HL-60/S4 treated with phorbol 12-myristate 13-acetate at 8.2 ng/mL for 4 days and 3 days (cell line): ENCODE results near the gene GRAMD1A.
"Not testable (repeated sequence)": the region's sequence is repeated elsewhere in the genome, so short reads cannot be mapped to it uniquely, and the experiment has no call there.

Experiments
- in situ Hi-C: fragments of 300-500 bp; cut with MboI; formaldehyde crosslinking; loops from 2 replicates; pipeline ENCODE4 v1.15.0; 2022; ENCODE audit warnings: low sequenced_read_pairs

Gene GRAMD1A

GRCh38 chr19:34976611-34977010 lies 23.5 kb upstream of the GRAMD1A start:
- in situ Hi-C loops = no loop called here

GRCh38 chr19:34979819-34980640 lies 20.1 kb upstream of the GRAMD1A start:
- in situ Hi-C loops = no loop called here

- in situ Hi-C loops = no loop called here
These were observed 17.8 kb upstream of the GRAMD1A start for GRCh38 chr19:34982275-34982674.

- in situ Hi-C loops = no loop called here
These were observed 16.3 kb upstream of the GRAMD1A start for GRCh38 chr19:34983786-34984185.

- in situ Hi-C loops = no loop called here
These were observed 15.8 kb upstream of the GRAMD1A start for GRCh38 chr19:34984287-34984686.

GRCh38 chr19:34985249-34986022 lies 14.7 kb upstream of the GRAMD1A start:
- in situ Hi-C loops = no loop called here

- in situ Hi-C loops = no loop called here
These were observed 12.0 kb upstream of the GRAMD1A start for GRCh38 chr19:34988119-34988518.

GRCh38 chr19:34989298-34989697 lies 10.8 kb upstream of the GRAMD1A start:
- in situ Hi-C loops = no loop called here

GRCh38 chr19:34990578-34991192 lies 9.4 kb upstream of the GRAMD1A start:
- in situ Hi-C loops = no loop called here

- in situ Hi-C loops = no loop called here
These were observed 8.4 kb upstream of the GRAMD1A start for GRCh38 chr19:34991542-34992333.

GRCh38 chr19:34992582-34992981 lies 7.5 kb upstream of the GRAMD1A start:
- in situ Hi-C loops = not testable (repeated sequence)

GRCh38 chr19:34994286-34994642 lies 5.9 kb upstream of the GRAMD1A start:
- in situ Hi-C loops = no loop called here

GRCh38 chr19:34994643-34995541 lies 5.2 kb upstream of the GRAMD1A start:
- in situ Hi-C loops = no loop called here

GRCh38 chr19:34995551-34995950 lies 4.6 kb upstream of the GRAMD1A start:
- in situ Hi-C loops = no loop called here

- in situ Hi-C loops = no loop called here
These were observed 3.0 kb upstream of the GRAMD1A start for GRCh38 chr19:34997071-34997617.

- in situ Hi-C loops = not testable (repeated sequence)
These were observed 1.9 kb upstream of the GRAMD1A start for GRCh38 chr19:34998224-34998623.

GRCh38 chr19:34998777-34999497 lies 1.2 kb upstream of the GRAMD1A start:
- in situ Hi-C loops = no loop called here

GRCh38 chr19:35000338-35000646 lies 169 bp downstream of the GRAMD1A start:
- in situ Hi-C loops = no loop called here
